Fibroblast of the aortic adventitia (primary cell): ENCODE results near the gene CHP1. TPM values are rescaled to one million over a fixed set of nuclear protein-coding genes. Genes with fewer than 3 reads are reported as not detected.
"Not testable (repeated sequence)": the region's sequence is repeated elsewhere in the genome, so short reads cannot be mapped to it uniquely, and the experiment has no call there.

ENCODE experiments used
- DNase-seq: peaks from one replicate; pipeline ENCODE4 v3.0.0-alpha.2; 2010; ENCODE audit warnings: low read depth
- H3K4me3 ChIP-seq: 2 replicates; pipeline ENCODE4 v1.5.1; 2011; ENCODE audit warnings: low read depth, mild to moderate bottlenecking, control low read depth, low read length, moderate library complexity
- CTCF ChIP-seq: IDR thresholded peaks from 2 replicates; pipeline ENCODE4 v1.5.1; 2011; ENCODE audit warnings: mild to moderate bottlenecking, low read length, control low read depth, inconsistent platforms; ENCODE audit not compliant: insufficient read depth
- total RNA-seq: library from RNA; depleted of rRNA; stranded (reverse); fragments of >200 nt; gene quantifications from 2 replicates; pipeline ENCODE4 v1.2.3, GENCODE V29; 2012; ENCODE audit warnings: low replicate concordance

CHP1 gene
- total RNA-seq, 1 donor = 120 TPM

- peak; percentile 71 for DNase-seq
- TF ChIP-seq CTCF = no peak
- no peak overlapping the region for H3K4me3 ChIP-seq
Measured at GRCh38 chr15:41263891-41264351, 32.9 kb downstream of the CHP1 start.

- H3K4me3 ChIP-seq = no peak overlapping the region
- no peak for TF ChIP-seq CTCF
- DNase-seq = no peak
Measured at GRCh38 chr15:41269887-41270286, 38.8 kb downstream of the CHP1 start.

- no peak for TF ChIP-seq CTCF
- no peak for DNase-seq
- H3K4me3 ChIP-seq = no peak overlapping the region
Measured at GRCh38 chr15:41276831-41277230, 45.8 kb downstream of the CHP1 start.

GRCh38 chr15:41278319-41278718 lies 47.3 kb downstream of the CHP1 start:
- no peak for TF ChIP-seq CTCF
- no peak overlapping the region for H3K4me3 ChIP-seq
- no peak for DNase-seq

- no peak overlapping the region for H3K4me3 ChIP-seq
- TF ChIP-seq CTCF = no peak
- DNase-seq = no peak
Measured at GRCh38 chr15:41279535-41280283, 48.6 kb downstream of the CHP1 start.

GRCh38 chr15:41281236-41281635 lies 50.2 kb downstream of the CHP1 start:
- no peak for TF ChIP-seq CTCF
- peak; percentile 81 for DNase-seq

GRCh38 chr15:41282436-41282835 lies 51.4 kb downstream of the CHP1 start:
- not testable (repeated sequence) for H3K4me3 ChIP-seq, DNase-seq

More at GRCh38 chr15:41281236-41281635, 50.2 kb downstream of the CHP1 start:
- no peak overlapping the region for H3K4me3 ChIP-seq

GRCh38 chr15:41282980-41283652 lies 52.0 kb downstream of the CHP1 start:
- DNase-seq = not testable (repeated sequence)

More at GRCh38 chr15:41282980-41283652, 52.0 kb downstream of the CHP1 start:
- H3K4me3 ChIP-seq = peak overlapping the region; percentile 38
